Stimulated activated CD8-positive, alpha-beta memory T cell treated with anti-CD3 and anti-CD28 coated beads, Interleukin-4, amount 100 ng/mL, for 24 hours (primary cell): ENCODE data around the gene BARX1.
"Not testable (repeated sequence)": the region's sequence is repeated elsewhere in the genome, so short reads cannot be mapped to it uniquely, and the experiment has no call there.

Experiments used
- DNase-seq: peaks from one replicate; pipeline ENCODE4 v3.0.0-alpha.2; 2020; ENCODE audit warnings: low read depth

BARX1 gene

GRCh38 chr9:93951655-93952118 is 3.5 kb downstream of the BARX1 start:
- DNase-seq: no peak

- no peak for DNase-seq
These were observed 4.2 kb downstream of the BARX1 start for GRCh38 chr9:93950619-93951601.

- no peak for DNase-seq
These were observed 5.3 kb downstream of the BARX1 start for GRCh38 chr9:93949694-93950449.

- DNase-seq: no peak
These were observed 6.0 kb downstream of the BARX1 start for GRCh38 chr9:93949073-93949693.

GRCh38 chr9:93948441-93949072 is 6.6 kb downstream of the BARX1 start:
- DNase-seq: no peak

- DNase-seq: no peak
These were observed 7.6 kb downstream of the BARX1 start for GRCh38 chr9:93947409-93948070.

GRCh38 chr9:93946338-93946712 is 8.8 kb downstream of the BARX1 start:
- no peak for DNase-seq

- no peak for DNase-seq
These were observed 9.5 kb downstream of the BARX1 start for GRCh38 chr9:93945400-93946337.

- no peak for DNase-seq
These were observed 11.1 kb downstream of the BARX1 start for GRCh38 chr9:93944011-93944410.

- no peak for DNase-seq
These were observed 13.0 kb downstream of the BARX1 start for GRCh38 chr9:93942161-93942560.

GRCh38 chr9:93941493-93941892 is 13.7 kb downstream of the BARX1 start:
- no peak for DNase-seq

GRCh38 chr9:93940951-93941350 is 14.2 kb downstream of the BARX1 start:
- DNase-seq: no peak

- not testable (repeated sequence) for DNase-seq
These were observed 15.6 kb downstream of the BARX1 start for GRCh38 chr9:93939589-93939988.

- no peak for DNase-seq
These were observed 18.0 kb downstream of the BARX1 start for GRCh38 chr9:93937193-93937592.

GRCh38 chr9:93931905-93932304 is 23.2 kb downstream of the BARX1 start:
- DNase-seq: no peak

- DNase-seq: no peak
These were observed 25.1 kb downstream of the BARX1 start for GRCh38 chr9:93930070-93930469.

- no peak for DNase-seq
These were observed 25.9 kb downstream of the BARX1 start for GRCh38 chr9:93929231-93929630.

- no peak for DNase-seq
These were observed 32.6 kb downstream of the BARX1 start for GRCh38 chr9:93922535-93922934.

GRCh38 chr9:93920131-93920800 is 34.9 kb downstream of the BARX1 start:
- no peak for DNase-seq

- no peak for DNase-seq
These were observed 37.1 kb downstream of the BARX1 start for GRCh38 chr9:93918061-93918460.
